Tibial artery (tissue), 4 donors: ENCODE results near the gene ECD.

Experiments used
- DNase-seq, 2 donors: peaks; one replicate each; pipeline ENCODE4 v3.0.0-alpha.2; 2019
- H3K27ac ChIP-seq, 2 donors: fragments of 200-600 bp; sonication (generic) in 1 of 2; 1 replicate in 1 of 2; 2 replicates in 1 of 2; pipeline ENCODE4 v1.5.1; 2018 to 2019; ENCODE audit warnings: mild to moderate bottlenecking in 1 of 2
- H3K27me3 ChIP-seq, 2 donors: fragments of 200-600 bp; sonication (generic) in 1 of 2; one replicate each; pipeline versions ENCODE4 v1.5.1 to v1.6.0; 2016 to 2019
- H3K36me3 ChIP-seq, 3 donors: fragments of 200-600 bp; sonication (generic) in 2 of 3; one replicate each; pipeline ENCODE4 v1.5.1; 2016 to 2019; ENCODE audit warnings: mild to moderate bottlenecking in 2 of 3
- H3K4me1 ChIP-seq, 4 donors: fragments of 200-600 bp; sonication (generic) in 2 of 4; 1 replicate in 3 of 4; 2 replicates in 1 of 4; pipeline ENCODE4 v1.5.1; 2016 to 2019
- H3K4me3 ChIP-seq, 2 donors: fragments of 200-600 bp; sonication (generic) in 1 of 2; 1 replicate in 1 of 2; 2 replicates in 1 of 2; pipeline ENCODE4 v1.5.1; 2018 to 2019; ENCODE audit warnings: mild to moderate bottlenecking in 2 of 2
- H3K9me3 ChIP-seq, 3 donors: fragments of 200-600 bp; sonication (generic) in 1 of 3; one replicate each; pipeline ENCODE4 v1.5.1; 2016 to 2019
- intact Hi-C: fragments of 100-400 bp; cut with DNase I; formaldehyde crosslinking; loops from one replicate; pipeline ENCODE4 v1.15.0; 2023; ENCODE audit warnings: low total_unique reads
- TF ChIP-seq, protein P1 (sequence below), 2 experiments: fragments of 200-600 bp in 1 of 2; fragments of 450-650 bp in 1 of 2; IDR thresholded peaks; one replicate each; pipeline ENCODE4 v1.5.1; 2017 to 2019; ENCODE audit warnings: antibody characterized with exemption in 2 of 2, mild to moderate bottlenecking in 1 of 2, moderate library complexity in 1 of 2

Gene ECD

DNA sequence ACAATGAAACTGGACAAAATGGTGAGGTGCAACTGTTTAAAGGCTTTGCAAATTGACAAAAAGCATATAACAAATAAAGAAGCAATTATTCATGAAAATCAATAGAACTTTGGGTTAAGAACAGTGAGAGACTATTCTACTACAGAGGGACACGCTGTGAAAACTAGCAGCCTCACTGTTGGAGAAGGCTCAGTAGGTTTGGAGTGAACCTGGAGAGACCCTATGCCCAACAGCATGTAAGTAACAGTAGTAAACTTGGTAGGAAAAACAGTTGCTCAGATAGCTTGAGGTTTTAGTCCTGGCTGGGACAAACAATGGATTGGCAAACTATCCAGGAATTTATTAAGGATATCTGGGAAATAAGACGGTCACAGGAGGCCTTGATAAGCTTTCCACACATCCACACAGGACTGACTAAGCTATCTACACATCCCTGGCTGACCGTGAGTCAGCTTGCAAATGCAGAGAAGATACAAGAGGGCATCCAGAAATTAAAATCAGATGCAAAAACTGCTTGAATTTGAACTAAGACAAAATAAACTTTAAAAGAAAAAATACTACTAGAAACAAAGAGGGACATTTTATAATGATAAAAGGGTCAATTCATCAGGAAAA is 16.0 kb upstream of the ECD start:
- Histone ChIP-seq H3K27ac (no peak overlapping the region), H3K9me3 (no peaks in the 10 kb centered on the region), H3K4me3 (no peak overlapping the region), H3K4me1 (no peaks in the 10 kb centered on the region), H3K36me3 (peaks cover 14 to 48% (median 18%) of the 10 kb centered on the region in 3 donors), H3K27me3 (no peaks in the 10 kb centered on the region)
- TF ChIP-seq, protein P1, sequence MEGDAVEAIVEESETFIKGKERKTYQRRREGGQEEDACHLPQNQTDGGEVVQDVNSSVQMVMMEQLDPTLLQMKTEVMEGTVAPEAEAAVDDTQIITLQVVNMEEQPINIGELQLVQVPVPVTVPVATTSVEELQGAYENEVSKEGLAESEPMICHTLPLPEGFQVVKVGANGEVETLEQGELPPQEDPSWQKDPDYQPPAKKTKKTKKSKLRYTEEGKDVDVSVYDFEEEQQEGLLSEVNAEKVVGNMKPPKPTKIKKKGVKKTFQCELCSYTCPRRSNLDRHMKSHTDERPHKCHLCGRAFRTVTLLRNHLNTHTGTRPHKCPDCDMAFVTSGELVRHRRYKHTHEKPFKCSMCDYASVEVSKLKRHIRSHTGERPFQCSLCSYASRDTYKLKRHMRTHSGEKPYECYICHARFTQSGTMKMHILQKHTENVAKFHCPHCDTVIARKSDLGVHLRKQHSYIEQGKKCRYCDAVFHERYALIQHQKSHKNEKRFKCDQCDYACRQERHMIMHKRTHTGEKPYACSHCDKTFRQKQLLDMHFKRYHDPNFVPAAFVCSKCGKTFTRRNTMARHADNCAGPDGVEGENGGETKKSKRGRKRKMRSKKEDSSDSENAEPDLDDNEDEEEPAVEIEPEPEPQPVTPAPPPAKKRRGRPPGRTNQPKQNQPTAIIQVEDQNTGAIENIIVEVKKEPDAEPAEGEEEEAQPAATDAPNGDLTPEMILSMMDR (IDR thresholded peaks at IDR 0.05) = no peak
- intact Hi-C loops = no loop called here
- no peak for DNase-seq

DNA sequence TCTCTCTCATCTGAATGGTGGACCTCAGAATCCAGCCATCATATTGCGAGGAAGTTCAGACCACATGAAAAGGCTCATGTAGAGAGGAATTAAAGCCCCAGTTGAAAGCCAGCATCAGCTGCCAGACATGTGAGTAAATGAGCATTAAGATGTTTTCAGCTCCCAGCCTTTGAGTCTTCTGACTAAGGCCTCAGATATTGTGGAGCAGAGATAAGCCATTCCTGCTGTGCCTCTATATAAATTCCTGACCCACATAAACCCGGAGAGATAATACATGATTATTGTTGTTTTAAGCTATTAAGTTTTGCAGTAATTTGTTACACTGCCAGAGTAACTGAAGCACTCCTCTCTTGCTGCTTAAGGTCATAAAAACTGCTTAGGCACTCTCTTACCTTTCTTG is 14.8 kb upstream of the ECD start:
- Histone ChIP-seq H3K27ac (no peak overlapping the region), H3K27me3 (no peaks in the 10 kb centered on the region)
- intact Hi-C loops = no loop called here

GRCh38 chr10:73174148-73174925 is 6.5 kb upstream of the ECD start:
- Histone ChIP-seq H3K27me3 (no peaks in the 10 kb centered on the region), H3K4me1 (peaks cover 0 to 4% (median 2%) of the 10 kb centered on the region in 4 donors), H3K4me3 (no peak overlapping the region), H3K9me3 (no peaks in the 10 kb centered on the region), H3K36me3 (peaks cover 24 to 40% (median 32%) of the 10 kb centered on the region in 3 donors), H3K27ac (no peak overlapping the region)
- intact Hi-C loops = no loop called here
- TF ChIP-seq, protein P1 (IDR thresholded peaks at IDR 0.05) = no peak
- DNase-seq = no peak

More for the DNA sequence above, 14.8 kb upstream of the ECD start:
- TF ChIP-seq, protein P1 (IDR thresholded peaks at IDR 0.05) = no peak
- Histone ChIP-seq H3K36me3 (peaks cover 21 to 55% (median 27%) of the 10 kb centered on the region in 3 donors), H3K9me3 (no peaks in the 10 kb centered on the region), H3K4me1 (no peaks in the 10 kb centered on the region), H3K4me3 (no peak overlapping the region)
- DNase-seq = no peak

GRCh38 chr10:73172867-73173266 is 5.1 kb upstream of the ECD start:
- Histone ChIP-seq H3K27ac (no peak overlapping the region), H3K4me1 (peaks cover 0 to 13% (median 9%) of the 10 kb centered on the region in 4 donors), H3K36me3 (peaks cover 20 to 30% (median 21%) of the 10 kb centered on the region in 3 donors), H3K27me3 (no peaks in the 10 kb centered on the region), H3K4me3 (no peak overlapping the region), H3K9me3 (no peaks in the 10 kb centered on the region)
- intact Hi-C loops = no loop called here
- TF ChIP-seq, protein P1 (IDR thresholded peaks at IDR 0.05) = no peak
- DNase-seq = no peak

GRCh38 chr10:73169320-73169719 is 1.5 kb upstream of the ECD start:
- Histone ChIP-seq H3K4me3 (no peak overlapping the region), H3K36me3 (no peaks in the 10 kb centered on the region), H3K9me3 (no peaks in the 10 kb centered on the region), H3K4me1 (peaks cover 0 to 33% (median 20%) of the 10 kb centered on the region in 4 donors), H3K27me3 (no peaks in the 10 kb centered on the region), H3K27ac (no peak overlapping the region)
- intact Hi-C loops = no loop called here
- no peak for DNase-seq
- TF ChIP-seq, protein P1 (IDR thresholded peaks at IDR 0.05) = no peak
